Right atrium auricular region (tissue), 2 donors: ENCODE data around the gene FXYD4. TPM values are rescaled to one million over a fixed set of nuclear protein-coding genes. Genes with fewer than 3 reads are reported as not detected.

Experiments used
- DNase-seq: peaks from one replicate; pipeline ENCODE4 v3.0.0-alpha.2; 2019; ENCODE audit warnings: low spot score
- H3K27ac ChIP-seq, 2 donors: fragments of 200-600 bp; sonication (generic); 1 replicate in 1 of 2; 2 replicates in 1 of 2; pipeline ENCODE4 v1.5.1; 2016 to 2019
- H3K27me3 ChIP-seq, 2 donors: fragments of 200-600 bp; sonication (generic); one replicate each; pipeline versions ENCODE4 v1.5.1 to v1.6.0; 2017 to 2019
- H3K36me3 ChIP-seq: fragments of 200-600 bp; sonication (generic); one replicate; pipeline ENCODE4 v1.5.1; 2016
- H3K4me1 ChIP-seq, 2 donors: fragments of 200-600 bp; sonication (generic); one replicate each; pipeline versions ENCODE4 v1.5.1 to v1.6.0; 2017 to 2019
- H3K4me3 ChIP-seq, 2 donors: fragments of 200-600 bp; sonication (generic); 1 replicate in 1 of 2; 2 replicates in 1 of 2; pipeline ENCODE4 v1.5.1; 2017 to 2019; ENCODE audit warnings: mild to moderate bottlenecking in 1 of 2, moderate library complexity in 1 of 2
- H3K9me3 ChIP-seq, 2 donors: fragments of 200-600 bp; sonication (generic); one replicate each; pipeline ENCODE4 v1.5.1; 2019
- total RNA-seq, 2 donors: library from RNA; depleted of rRNA; stranded (reverse); fragments of >200 nt; gene quantifications; one replicate each; pipeline ENCODE4 v1.1.0, GENCODE V29; 2016
- TF ChIP-seq, protein P1 (sequence below), 2 donors: fragments of 200-600 bp; sonication (generic); IDR thresholded peaks; one replicate each; pipeline ENCODE4 v1.5.1; 2019; ENCODE audit warnings: antibody characterized with exemption in 2 of 2

FXYD4 gene
- total RNA-seq, 2 donors from 2014 or later, result not detected

- H3K27ac ChIP-seq, result no peak overlapping the region
- H3K27me3 ChIP-seq, result no peaks in the 10 kb centered on the region
- no peak for DNase-seq
- peaks cover 54% of the 10 kb centered on the region for H3K36me3 ChIP-seq
- TF ChIP-seq, protein P1, sequence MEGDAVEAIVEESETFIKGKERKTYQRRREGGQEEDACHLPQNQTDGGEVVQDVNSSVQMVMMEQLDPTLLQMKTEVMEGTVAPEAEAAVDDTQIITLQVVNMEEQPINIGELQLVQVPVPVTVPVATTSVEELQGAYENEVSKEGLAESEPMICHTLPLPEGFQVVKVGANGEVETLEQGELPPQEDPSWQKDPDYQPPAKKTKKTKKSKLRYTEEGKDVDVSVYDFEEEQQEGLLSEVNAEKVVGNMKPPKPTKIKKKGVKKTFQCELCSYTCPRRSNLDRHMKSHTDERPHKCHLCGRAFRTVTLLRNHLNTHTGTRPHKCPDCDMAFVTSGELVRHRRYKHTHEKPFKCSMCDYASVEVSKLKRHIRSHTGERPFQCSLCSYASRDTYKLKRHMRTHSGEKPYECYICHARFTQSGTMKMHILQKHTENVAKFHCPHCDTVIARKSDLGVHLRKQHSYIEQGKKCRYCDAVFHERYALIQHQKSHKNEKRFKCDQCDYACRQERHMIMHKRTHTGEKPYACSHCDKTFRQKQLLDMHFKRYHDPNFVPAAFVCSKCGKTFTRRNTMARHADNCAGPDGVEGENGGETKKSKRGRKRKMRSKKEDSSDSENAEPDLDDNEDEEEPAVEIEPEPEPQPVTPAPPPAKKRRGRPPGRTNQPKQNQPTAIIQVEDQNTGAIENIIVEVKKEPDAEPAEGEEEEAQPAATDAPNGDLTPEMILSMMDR (IDR thresholded peaks at IDR 0.05), result no peak
- no peaks in the 10 kb centered on the region for H3K9me3 ChIP-seq
- H3K4me3 ChIP-seq, result no peak overlapping the region
- peaks cover 0 to 11% of the 10 kb centered on the region in 2 donors for H3K4me1 ChIP-seq
Measured at GRCh38 chr10:43385412-43386004, 14.1 kb downstream of the FXYD4 start.

DNA sequence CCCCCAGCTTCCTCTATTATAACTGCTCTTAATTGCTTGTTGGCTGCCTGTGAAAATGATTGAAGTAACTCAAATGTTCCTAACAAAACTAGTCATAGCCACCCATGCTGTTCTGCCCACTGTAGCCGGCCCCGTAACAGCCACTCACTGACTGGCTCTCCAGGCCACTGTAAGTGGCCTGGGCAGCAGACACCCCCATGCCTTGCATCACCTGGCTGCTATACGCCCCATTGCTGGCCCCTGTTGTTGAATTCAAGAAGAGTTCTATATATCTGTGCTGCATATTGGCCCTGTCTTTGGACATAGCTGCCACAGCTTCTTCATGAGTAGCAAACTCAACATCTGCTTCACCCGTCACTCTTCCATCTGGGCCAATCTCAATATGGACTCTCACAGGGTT, 15.1 kb downstream of the FXYD4 start:
- no peaks in the 10 kb centered on the region for H3K9me3 ChIP-seq
- H3K4me1 ChIP-seq, result peaks cover 0 to 16% of the 10 kb centered on the region in 2 donors
- no peak for DNase-seq
- H3K27ac ChIP-seq, result no peak overlapping the region
- TF ChIP-seq, protein P1 (IDR thresholded peaks at IDR 0.05), result no peak
- H3K36me3 ChIP-seq, result peaks cover 64% of the 10 kb centered on the region
- H3K27me3 ChIP-seq, result no peaks in the 10 kb centered on the region
- H3K4me3 ChIP-seq, result no peak overlapping the region

DNA sequence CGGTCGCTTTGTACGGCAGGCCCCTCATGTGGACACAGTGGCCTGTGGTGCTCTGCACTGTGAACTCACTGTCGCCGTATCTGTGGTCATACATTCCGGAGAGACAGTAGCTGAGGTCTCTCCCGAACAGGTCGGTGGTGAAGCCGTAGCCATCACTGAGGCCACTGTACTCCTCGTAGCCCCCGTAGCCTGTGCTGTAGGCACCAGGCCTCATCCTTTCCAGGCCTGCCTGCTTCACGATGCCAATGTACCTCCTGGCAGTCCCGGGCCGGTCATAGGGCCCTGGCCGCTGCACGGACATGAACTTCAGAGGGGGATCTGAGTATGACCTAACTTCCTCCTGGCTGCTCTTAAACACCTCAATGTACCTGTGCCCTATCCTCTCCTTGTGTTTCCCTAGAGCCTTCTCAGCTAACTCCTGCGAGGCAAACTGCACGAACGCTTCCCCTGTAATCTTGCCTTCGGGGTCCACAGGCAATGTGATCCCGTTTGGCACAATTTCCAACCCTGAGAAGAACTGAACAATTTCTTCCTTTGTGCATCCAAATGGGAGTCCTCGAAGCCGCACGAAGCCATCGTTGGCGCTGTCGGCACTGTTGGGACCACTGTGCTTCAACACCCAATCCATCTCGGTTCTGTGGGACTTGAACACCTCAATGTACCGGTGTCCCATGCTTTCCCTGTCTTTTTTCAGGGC, 15.7 kb downstream of the FXYD4 start:
- H3K27me3 ChIP-seq, result no peaks in the 10 kb centered on the region
- H3K27ac ChIP-seq, result no peak overlapping the region
- H3K9me3 ChIP-seq, result no peaks in the 10 kb centered on the region
- H3K4me3 ChIP-seq, result no peak overlapping the region
- peaks cover 0 to 16% of the 10 kb centered on the region in 2 donors for H3K4me1 ChIP-seq
- H3K36me3 ChIP-seq, result peaks cover 70% of the 10 kb centered on the region
- TF ChIP-seq, protein P1 (IDR thresholded peaks at IDR 0.05), result no peak
- DNase-seq, result no peak

DNA sequence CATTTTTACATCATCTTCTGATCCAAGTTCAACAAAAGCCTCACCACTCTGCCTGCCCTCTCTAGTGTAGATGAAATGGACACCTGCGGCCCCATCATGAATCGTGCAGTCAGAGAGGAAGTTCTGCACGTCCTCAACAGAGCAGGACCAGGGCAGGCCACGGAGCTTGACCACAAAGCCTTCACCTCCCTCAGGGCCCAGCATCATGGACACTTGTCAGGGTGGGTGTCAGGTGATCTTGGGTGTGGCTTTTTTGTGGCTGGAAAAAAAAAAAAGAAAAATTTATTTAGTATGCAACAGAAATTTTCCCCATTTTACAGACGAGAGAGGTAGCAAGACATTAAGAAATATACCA, 16.2 kb downstream of the FXYD4 start:
- TF ChIP-seq, protein P1 (IDR thresholded peaks at IDR 0.05), result no peak
- DNase-seq, result no peak
- Histone ChIP-seq H3K4me1 (peaks cover 0 to 16% of the 10 kb centered on the region in 2 donors), H3K9me3 (no peaks in the 10 kb centered on the region), H3K36me3 (peaks cover 75% of the 10 kb centered on the region), H3K27me3 (no peaks in the 10 kb centered on the region), H3K27ac (no peak overlapping the region), H3K4me3 (no peak overlapping the region)

- Histone ChIP-seq H3K4me1 (peaks cover 0 to 16% of the 10 kb centered on the region in 2 donors), H3K36me3 (peaks cover 94% of the 10 kb centered on the region), H3K9me3 (no peaks in the 10 kb centered on the region), H3K27me3 (no peaks in the 10 kb centered on the region), H3K4me3 (no peak overlapping the region), H3K27ac (no peak overlapping the region)
- no peak for DNase-seq
- TF ChIP-seq, protein P1 (IDR thresholded peaks at IDR 0.05), result no peak
Measured at GRCh38 chr10:43389867-43390266, 18.4 kb downstream of the FXYD4 start.
